Superior temporal gyrus (tissue), 1 donor: ENCODE results near the gene RETSAT.

Experiments used
- DNase-seq: peaks from one replicate; pipeline ENCODE4 v3.0.0-alpha.2; 2016; ENCODE audit errors: extremely low spot score

The RETSAT gene

GRCh38 chr2:85308201-85308600, 46.1 kb downstream of the RETSAT start:
- DNase-seq: no peak

DNA sequence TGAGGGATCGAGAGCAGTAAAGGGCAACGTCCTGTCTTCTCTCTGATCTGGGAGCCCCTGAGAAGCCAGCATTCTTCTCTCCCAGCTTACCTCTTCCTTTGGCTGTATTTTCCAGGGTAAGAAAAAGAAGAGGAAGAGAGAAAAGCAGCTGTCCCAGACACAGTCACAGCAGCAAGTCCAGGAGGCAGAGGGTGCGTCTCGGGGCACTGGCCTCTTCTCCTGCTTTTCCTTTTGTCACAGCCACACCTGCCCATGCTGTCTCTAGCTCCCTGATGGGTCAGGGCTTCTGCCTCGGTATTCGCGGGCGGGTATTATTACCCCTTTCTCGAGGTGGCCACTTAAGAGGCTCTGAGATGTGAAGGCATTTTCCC, 46.8 kb downstream of the RETSAT start:
- DNase-seq: no peak

DNA sequence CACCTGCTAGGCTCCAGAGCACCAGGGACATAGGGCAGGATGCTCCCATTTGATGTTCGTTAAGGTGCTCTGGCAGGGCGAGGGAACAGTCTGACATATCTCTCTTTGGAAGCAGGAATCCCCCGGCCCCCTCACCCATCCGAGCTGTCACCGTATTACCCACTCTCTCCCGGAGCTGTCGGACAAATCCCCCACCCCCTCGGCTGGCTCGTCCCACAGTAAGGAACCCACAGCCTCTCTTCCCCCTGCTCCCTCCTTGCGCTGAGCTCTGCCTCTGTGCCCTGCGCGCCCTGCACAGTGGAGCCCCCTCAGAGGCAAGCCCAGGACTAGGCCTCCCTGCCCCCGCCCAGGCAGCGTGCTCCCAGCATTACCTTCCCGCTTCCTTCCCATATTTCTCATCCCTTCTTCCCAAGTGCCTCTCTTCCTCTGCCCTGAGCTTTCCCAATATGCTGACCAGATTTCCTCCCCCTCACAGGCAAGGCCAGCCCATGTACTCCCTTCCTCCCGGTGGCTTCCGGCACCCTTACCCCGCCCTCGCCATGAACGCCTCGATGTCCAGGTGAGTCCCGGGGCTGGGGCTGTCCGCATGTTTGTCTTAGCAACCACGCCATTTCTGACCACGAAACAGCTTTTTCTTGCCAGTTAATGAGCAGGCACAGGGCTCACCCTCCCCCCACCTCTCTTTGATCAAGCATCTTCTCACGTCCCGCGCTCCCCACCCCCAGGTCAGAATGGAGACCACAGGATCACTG, 50.4 kb downstream of the RETSAT start:
- no peak for DNase-seq

- DNase-seq: peak; percentile 30
These were observed 52.2 kb downstream of the RETSAT start for GRCh38 chr2:85302121-85302520.
